Measurements from ENCODE around the gene LNPEP.
"Not testable (repeated sequence)": the region's sequence is repeated elsewhere in the genome, so short reads cannot be mapped to it uniquely, and the experiment has no call there.

- not testable (repeated sequence) for TF ChIP-seq CREB1 (IDR thresholded peaks at IDR 0.05; ENCODE audit: low read depth); CTCF (IDR thresholded peaks at IDR 0.05 in 2 of 3, conservative IDR thresholded peaks at IDR 0.05 in 1 of 3; ENCODE audit: control insufficient read depth in 2 of 3, extremely low read depth in 1 of 3, insufficient read depth in 1 of 3, low read depth in 3 of 3, low read length in 3 of 3); POLR2AphosphoS2 (IDR thresholded peaks at IDR 0.05; ENCODE audit: low read depth, low read length); POLR2AphosphoS5 (IDR thresholded peaks at IDR 0.05; ENCODE audit: low read length); RAD21 (IDR thresholded peaks at IDR 0.05; ENCODE audit: insufficient read depth, low read depth, low read length); ATF3 (IDR thresholded peaks at IDR 0.05; ENCODE audit: borderline replicate concordance, extremely low read depth, low read depth, low read length); BCL11A (IDR thresholded peaks at IDR 0.05; ENCODE audit: low read depth, low read length); GATAD2B (conservative IDR thresholded peaks at IDR 0.05; ENCODE audit: low read depth); POLR2A (IDR thresholded peaks at IDR 0.05; ENCODE audit: low read depth, low read length); USF1 (IDR thresholded peaks at IDR 0.05; ENCODE audit: borderline replicate concordance, extremely low read length, insufficient read depth, low read depth, low read length); BMI1 (IDR thresholded peaks at IDR 0.05; ENCODE audit: borderline replicate concordance); REST (IDR thresholded peaks at IDR 0.05; ENCODE audit: low read depth, low read length); EZH2 (IDR thresholded peaks at IDR 0.05; ENCODE audit: borderline replicate concordance, control insufficient read depth, low read depth, low read length); MAX (IDR thresholded peaks at IDR 0.05; ENCODE audit: low read depth, low read length)
These were observed 149.0 kb downstream of the LNPEP start for GRCh38 chr5:97084782-97085458.

Measured in GM12878 (cell line).